ENCODE results near the gene CHRNB4. TPM values are rescaled to one million over a fixed set of nuclear protein-coding genes. Genes with fewer than 3 reads are reported as not detected.
A peak's percentile ranks its signal among the peaks of the same experiment; 100 is the strongest.

CHRNB4 gene
- polyA plus RNA-seq, 3 donors: 3.2 TPM

GRCh38 chr15:78638658-78639314 lies 2.2 kb downstream of the CHRNB4 start:
- peak in 10 of 11 donors; percentile 53 to 80 (median 70) for DNase-seq (ENCODE audit: extremely low read depth in 1 of 11, low read depth in 9 of 11, low spot score in 4 of 11)

DNA sequence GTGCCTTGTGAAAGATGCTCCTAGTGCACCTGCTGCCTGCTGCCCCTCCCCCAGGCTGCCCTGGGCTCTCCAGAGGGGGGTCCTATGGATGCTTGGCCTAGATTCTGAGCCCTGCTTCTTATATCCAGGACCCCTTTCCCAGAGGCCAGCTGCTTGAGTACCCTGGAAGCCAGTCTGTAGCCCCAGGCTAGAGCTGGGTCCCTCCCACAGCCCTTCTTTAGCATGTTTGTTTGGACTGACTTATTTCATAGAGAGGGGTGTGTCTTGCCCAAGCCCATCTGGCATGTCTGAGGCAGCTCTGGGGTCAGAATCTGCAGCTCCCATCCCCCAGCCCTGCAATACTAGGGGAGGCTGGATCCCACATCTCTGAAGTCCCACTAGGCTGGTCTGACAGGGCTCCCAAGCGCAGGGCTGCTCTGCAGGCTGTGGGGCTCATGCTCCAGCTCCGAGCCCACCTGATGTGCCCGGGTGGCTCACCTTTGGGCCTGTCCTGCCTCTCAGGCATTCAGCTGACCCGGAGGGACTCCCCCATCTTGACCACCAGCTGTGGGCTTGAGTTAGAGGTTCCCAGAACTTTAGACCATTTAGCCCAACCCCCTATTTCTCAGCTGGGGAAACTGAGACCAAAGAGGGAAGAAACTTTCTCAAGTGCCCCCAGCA lies 3.1 kb downstream of the CHRNB4 start:
- DNase-seq (ENCODE audit: extremely low read depth in 1 of 11, low read depth in 9 of 11, low spot score in 4 of 11): no peak

DNA sequence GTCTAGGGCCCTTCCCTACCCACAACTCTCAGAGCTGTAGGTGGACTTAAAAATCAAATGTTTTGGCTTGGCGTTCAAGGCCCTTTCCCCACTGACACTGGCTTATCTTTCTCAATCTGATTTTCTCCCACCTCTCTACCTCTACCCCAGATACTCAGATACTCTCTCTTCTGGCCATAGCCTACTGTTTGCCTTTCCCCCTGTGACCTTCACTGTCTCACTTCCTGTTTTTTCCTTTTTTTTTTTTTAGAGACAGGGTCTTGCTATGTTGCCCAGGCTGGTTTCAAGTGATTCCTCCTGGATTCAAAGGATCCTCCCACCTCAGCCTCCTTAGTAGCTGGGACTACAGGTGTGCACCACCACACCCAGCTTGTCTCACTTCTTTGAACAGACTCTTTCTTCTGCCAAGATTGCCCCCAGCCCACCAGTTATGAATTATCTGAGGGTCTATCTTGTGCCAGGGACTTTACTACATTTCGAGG lies 4.6 kb downstream of the CHRNB4 start:
- no peak for DNase-seq (ENCODE audit: extremely low read depth in 1 of 11, low read depth in 9 of 11, low spot score in 4 of 11)

DNA sequence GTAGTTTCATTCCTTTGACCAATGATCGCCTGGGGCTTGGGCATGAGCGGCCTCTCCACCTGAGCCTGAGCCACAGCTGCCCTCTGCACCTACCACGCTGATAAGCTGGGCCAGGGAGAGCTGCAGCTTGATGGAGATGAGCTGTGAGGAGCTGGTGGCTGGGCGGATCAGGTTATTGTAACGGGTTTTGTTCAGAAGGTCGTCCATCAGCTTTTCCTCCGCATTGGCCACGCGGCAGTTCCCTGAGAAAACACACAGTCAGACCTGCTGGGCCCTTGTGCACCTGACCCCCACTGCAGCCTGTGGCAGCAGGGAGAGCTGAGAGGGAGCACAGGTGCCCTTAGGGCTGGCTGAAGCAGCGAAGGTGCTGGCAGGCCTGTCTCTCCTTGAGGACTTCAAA lies 5.7 kb downstream of the CHRNB4 start:
- DNase-seq (ENCODE audit: extremely low read depth in 1 of 11, low read depth in 9 of 11, low spot score in 4 of 11): no peak

DNA sequence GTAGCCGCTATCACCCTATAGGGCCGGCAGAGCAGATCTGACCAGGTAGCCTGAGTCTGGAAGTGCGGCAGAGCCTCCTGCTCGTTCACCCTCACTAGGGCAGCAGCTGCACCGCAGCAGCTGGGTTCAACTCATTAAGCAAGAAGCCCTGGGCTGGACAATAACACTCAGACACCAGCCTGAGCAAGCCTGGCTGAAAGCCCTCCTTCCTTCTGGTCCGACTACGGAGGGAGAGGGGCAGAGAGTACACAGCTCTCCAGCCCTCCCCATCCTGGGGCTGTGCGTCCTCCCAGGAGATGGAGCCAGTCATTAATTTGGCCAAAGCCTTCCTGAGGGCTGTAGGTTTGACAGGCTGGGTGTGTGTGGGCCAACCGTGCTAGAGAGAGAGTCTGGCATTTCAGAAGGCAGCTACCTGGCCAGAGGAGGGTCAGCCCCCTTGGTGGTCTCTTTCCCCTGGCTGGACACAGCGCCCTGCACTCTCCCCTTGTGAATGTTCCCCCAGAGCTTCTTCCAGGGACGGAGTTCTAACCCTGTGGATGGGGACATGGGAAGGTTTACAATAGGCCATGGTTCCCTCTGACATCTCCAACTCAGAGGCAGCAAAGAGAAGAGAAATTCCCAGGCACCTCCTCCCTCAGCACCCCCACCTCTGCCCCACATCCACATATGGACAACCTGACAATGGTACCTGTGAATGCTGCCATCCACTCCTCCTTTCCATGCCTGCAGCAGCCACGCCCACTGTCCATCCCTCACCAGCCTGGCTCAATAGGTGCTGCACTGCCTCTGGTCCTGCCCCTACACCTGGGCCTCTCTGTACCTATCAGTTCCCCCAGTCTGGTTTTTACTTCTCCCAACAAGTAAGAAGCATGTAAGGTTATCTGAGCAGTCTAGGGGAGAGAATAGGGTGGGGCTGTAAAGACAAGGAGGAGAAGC lies 6.5 kb downstream of the CHRNB4 start:
- DNase-seq (ENCODE audit: extremely low read depth in 1 of 11, low read depth in 9 of 11, low spot score in 4 of 11): no peak

DNA sequence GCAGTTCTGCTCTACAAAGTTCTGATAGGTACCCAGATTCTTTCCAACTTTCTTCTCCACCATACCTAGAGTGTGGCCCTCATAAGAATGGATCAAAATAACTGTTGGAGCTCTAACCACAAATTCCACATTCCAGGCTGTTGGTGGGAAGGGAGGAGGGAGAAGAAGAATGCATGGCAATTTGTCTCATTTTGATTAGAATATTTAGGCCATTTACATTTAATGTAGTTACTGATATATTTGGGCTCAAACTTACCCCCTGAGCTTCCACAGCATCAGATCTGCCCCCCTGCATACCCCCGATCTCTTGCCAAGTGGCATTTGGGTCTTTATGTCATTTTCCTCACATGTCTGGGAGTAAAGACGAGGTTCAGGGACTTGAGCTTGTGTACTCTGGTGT lies 7.7 kb downstream of the CHRNB4 start:
- DNase-seq (ENCODE audit: extremely low read depth in 1 of 11, low read depth in 9 of 11, low spot score in 4 of 11): no peak

DNA sequence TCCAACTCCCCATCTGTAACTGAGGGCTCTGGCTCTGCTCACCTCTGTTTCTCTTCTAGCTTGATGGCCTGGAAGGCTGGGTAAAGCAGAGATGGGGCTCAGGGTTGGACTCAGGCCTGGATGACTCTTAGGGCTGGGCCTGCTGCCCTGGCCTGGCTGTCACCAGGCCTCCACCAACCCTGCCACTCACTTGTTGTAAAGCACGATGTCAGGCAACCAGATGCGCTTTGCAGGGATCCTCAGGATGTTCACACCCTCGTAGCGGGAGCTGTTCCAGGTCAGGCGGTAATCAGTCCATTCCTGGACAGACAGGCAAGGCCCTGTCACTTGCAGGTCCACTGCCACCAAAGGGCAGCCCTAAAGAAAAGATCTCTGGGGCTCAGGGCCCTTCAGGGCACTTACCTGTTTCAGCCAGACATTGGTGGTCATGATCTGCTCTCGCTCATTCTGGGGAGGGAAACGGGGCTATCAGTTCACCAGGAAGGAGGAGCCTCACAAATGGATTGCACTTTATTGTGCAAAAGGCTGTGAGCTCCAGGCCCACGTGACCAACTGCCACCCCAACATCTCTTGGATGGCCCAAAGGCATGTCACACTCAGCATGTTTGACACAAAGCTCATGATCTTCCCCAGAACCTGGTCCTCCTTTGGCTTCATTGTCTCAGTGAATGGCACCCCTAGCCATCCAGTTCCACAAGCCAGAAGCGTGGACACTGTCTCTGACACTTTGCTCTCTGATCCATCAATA lies 9.9 kb downstream of the CHRNB4 start:
- DNase-seq (ENCODE audit: extremely low read depth in 1 of 11, low read depth in 9 of 11, low spot score in 4 of 11): no peak

- no peak for DNase-seq (ENCODE audit: extremely low read depth in 1 of 11, low read depth in 9 of 11, low spot score in 4 of 11)
These were observed 11.3 kb downstream of the CHRNB4 start for GRCh38 chr15:78629716-78630065.

- no peak for DNase-seq (ENCODE audit: extremely low read depth in 1 of 11, low read depth in 9 of 11, low spot score in 4 of 11)
These were observed 11.8 kb downstream of the CHRNB4 start for GRCh38 chr15:78629031-78629715.

GRCh38 chr15:78628227-78628626 lies 12.8 kb downstream of the CHRNB4 start:
- no peak for DNase-seq (ENCODE audit: extremely low read depth in 1 of 11, low read depth in 9 of 11, low spot score in 4 of 11)

- DNase-seq (ENCODE audit: extremely low read depth in 1 of 11, low read depth in 9 of 11, low spot score in 4 of 11): no peak
These were observed 13.7 kb downstream of the CHRNB4 start for GRCh38 chr15:78627348-78627747.

DNA sequence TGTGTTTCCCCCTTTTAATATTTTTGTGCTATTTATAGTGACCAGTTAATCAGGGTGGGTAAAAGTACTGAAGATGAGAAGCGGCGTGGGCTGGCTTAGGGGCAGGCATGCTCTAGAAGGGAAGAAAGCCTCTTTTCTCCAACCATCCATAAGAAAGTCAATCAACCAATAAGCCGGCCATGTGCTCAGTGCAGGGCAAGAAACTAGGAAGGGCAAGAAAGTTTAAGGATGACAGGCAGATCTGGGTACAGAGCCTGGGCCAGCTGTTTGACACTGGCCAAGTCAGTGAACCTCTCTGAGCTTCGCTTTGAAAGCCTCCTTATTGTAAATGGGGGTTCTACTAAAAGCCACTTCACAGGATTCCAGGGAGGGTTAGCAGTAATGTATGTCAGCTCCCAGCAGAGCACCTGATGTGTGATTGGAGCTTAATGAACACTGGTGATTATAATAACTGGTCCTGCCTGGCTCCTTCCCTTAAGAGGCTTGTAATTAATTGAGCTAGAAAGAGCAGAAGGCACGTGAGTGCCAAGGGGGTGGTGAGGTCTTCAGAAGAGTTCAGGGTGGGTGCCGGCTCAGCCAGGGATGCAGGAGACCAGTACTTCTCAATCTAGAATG lies 14.5 kb downstream of the CHRNB4 start:
- no peak for DNase-seq (ENCODE audit: extremely low read depth in 1 of 11, low read depth in 9 of 11, low spot score in 4 of 11)

DNA sequence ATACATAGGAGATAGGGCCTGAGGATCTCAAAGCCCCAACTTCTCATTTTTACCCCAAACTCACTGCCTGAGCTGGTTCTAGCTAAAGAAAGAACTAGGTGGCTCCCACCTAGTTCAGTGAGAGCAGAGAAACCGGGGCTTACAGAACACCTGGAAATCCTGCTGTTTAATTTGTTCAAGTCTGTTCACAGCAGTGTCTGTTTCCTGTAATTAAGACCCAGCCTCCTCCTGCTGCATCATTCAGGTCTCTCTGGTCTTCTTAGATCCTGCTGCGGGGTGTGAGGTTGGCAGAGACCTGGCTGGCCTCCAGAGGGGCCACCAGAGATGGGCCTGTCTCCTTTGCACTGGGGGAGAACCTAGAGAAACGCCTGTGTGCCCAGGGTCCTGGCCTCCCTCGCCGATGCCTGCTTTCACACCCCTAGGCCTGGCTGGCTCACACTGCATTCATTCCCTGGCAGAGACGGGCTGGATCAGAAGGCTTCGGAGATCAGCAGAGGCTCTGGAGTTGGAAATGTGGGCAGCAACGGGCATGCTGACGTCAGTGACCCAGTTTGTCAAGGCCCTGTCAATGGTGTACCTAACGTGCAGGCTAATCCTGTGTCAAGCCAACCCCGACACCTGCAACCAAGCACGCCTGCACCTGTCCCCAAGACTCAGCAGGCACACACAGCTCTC lies 15.3 kb downstream of the CHRNB4 start:
- DNase-seq (ENCODE audit: extremely low read depth in 1 of 11, low read depth in 9 of 11, low spot score in 4 of 11): no peak

DNA sequence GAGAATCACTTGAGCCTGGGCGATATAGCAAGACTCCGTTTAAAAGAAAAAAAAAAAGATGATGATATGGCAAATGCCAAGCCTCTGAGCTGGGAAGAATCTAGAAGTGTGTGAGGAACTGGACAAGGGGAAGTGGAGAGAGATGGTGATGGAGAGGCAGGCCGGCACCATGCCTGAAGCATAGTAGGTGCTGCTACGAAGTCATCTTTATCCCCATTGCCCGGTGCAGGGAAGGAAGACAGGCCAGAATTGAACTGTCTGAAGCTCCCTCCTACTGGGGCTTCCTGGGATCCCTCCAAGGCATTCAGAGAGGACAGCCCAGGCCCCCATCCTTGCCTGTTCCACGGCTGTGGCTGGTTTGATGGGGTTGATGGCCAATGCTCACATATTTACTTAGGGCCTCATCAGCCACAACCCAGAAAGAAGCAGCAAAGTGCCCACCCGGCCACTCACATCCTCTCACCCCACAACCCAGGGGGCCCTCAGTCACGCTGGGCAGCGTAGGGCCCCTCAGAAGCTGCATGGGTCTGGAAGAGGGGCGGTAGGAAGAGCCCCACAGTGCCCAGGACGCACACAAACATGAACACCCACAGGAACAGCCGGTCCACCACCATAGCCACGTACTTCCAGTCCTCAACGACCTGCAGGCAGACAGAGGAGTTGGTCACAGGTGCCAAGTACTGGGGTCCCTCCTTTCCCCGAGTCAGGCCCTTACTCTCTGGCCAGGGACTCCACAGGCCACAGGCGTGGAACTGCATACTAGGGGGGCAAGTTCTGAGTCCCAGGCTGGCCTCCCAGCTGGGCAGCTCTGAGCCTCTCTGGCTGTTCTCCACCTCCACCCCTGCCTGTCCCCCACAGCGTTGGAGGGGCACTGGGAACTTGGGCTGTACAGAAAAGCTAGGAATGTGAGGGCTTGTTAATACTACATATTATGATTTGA lies 16.1 kb downstream of the CHRNB4 start:
- no peak for DNase-seq (ENCODE audit: extremely low read depth in 1 of 11, low read depth in 9 of 11, low spot score in 4 of 11)

DNA sequence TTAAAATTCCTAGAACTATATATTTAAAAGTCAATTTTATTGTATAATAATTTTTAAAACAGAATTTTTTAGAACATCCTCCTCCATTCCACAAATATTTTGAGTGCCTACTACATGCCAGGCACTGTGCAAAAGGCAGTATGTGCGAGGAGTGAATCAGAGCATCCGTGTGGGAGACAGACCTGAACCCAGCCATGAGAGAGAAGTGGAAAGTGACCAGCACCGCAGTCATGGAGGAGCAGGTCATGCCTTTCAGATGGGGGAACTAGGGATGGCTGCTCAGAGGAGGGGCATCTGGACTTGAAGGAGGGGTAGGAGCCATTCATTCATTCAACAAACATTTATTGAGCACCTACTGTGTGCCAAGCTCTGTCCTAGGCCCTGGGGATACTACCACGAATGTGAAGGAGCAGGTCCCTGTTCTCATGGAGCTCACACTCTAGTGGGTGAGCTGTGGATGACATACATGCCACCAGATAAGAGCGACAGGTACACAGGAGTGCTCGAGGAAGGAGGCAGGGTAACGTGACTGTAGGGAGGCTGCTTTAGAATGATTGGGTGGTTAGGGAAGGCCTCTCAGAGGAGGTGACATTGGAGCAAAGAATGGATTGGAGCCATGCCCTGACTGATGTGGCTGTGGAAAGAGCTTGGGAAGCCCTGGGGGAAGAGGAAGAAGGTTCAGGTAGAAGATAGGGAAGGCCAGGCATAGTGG lies 17.1 kb downstream of the CHRNB4 start:
- no peak for DNase-seq (ENCODE audit: extremely low read depth in 1 of 11, low read depth in 9 of 11, low spot score in 4 of 11)

GRCh38 chr15:78621810-78622402 lies 19.1 kb downstream of the CHRNB4 start:
- DNase-seq (ENCODE audit: extremely low read depth in 1 of 11, low read depth in 9 of 11, low spot score in 4 of 11): no peak
